ENCODE data around the gene RRP9.

DNA sequence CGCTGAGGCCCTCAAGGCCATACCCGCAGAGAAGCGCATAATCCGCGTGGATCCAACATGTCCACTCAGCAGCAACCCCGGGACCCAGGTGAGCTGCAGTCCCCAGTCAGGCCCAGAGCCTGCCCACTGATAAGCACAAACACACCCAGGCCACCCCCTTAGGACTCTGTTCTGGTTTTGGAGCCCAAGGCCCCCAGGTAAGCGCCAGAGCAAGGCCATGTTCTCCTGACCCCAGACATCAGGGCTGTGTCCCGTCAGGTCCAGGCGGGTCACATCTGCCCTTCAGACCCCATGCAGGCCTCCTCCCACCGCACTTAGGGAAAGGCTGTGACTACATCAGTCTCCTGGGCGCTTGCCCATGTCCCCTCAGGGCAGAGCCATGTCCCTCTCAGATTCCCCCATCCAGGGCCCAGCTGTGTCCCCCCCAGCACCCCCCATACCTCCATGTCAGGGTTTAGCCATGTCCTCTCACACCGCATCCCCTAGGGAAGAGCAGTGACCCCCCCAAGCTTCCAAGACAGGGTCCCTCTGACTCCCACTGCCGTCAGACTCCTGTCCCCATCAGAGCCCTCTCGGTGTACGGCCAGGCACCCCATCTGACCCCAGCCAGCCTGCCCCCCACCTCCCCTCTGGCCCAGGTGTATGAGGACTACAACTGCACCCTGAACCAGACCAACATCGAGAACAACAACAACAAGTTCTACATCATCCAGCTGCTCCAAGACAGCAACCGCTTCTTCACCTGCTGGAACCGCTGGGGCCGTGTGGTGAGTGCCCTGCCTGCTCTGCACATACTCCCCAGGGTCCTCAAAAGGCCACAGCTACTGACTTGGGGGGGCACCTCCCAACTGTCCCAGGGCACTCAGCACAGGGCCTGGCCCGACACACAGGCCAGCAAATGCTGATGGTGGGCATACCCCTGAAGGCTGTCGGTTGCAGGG lies 2.0 kb upstream of the RRP9 start:
- TF ChIP-seq POLR2A (IDR thresholded peaks at IDR 0.05; ENCODE audit: low read length) (no peak), GATA1 (IDR thresholded peaks at IDR 0.05; ENCODE audit: low read depth, low read length) (no peak)

All from erythroblast (primary cell).